HK-2 (cell line): ENCODE results near the gene NPLOC4.

ENCODE experiments used
- DNase-seq: peaks from one replicate; pipeline ENCODE4 v3.0.0-alpha.2; 2018; ENCODE audit not compliant: unreplicated experiment

NPLOC4 gene

DNA sequence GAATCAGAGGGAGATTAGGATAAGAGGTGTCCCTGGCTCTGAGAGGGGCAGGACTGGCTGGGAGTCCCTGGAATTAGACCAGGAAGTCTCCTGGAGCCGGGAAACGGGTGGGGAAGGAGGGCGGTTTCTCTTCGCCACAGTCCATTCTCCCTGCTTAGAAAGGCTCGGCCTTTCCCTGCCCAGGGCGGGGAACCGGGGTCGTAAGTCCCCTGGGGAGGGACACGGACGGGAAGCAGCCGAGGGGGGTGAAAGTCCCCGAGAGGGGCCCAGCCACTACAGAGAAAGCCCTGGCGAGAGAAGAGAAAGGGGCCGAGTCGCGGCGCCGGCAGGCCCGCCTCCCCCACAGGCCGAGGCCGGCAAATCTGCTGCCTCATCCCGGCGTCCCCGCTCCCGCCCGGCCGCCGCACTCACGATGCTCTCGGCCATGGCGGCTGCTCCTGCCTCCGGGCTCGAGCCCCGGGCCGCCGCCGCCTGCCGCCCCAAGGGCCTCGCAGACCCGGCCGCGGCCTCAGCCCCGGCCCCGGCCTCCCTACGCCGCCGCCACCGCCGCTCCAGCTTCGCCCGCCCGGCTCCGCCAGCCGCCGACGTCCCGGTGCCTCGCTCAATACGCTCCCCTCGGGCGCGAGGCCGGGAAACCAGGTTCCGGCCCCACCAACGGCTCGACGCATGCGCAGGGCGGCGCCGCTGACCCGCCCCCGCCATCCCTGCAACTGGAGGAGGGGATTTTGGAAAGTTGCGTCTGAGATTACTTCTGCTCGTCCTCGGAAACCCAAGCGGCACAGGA, at the start of gene NPLOC4, which contains the start of gene TSPAN10:
TSS of gene NPLOC4 (minus strand) at position 608 of the 784 bp plus-strand sequence. CDS start at position 426, 182 bp downstream.
TSS of gene TSPAN10 (plus strand) at position 692 of the 784 bp plus-strand sequence. CDS start 5,217 bp downstream, outside the sequence.
- peak; percentile 92 for DNase-seq

DNA sequence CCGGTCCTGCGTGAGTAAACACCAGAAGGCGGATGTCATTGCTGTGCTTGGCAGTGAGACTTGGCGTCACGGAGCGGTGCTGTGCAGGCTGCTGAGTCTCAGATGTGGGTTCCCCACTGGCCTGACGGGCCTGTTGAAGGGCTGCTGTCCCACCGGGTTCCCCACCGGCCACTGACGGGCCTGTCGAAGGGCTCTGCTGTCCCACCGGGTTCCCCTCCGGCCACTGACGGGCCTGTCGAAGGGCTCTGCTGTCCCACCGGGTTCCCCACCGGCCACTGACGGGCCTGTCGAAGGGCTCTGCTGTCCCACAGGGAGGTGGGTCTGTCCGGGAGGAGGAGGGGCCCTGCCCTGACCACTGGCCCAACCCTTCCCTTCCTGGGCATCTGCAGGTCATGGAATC, 49.7 kb upstream of the NPLOC4 start:
- no peak for DNase-seq

DNA sequence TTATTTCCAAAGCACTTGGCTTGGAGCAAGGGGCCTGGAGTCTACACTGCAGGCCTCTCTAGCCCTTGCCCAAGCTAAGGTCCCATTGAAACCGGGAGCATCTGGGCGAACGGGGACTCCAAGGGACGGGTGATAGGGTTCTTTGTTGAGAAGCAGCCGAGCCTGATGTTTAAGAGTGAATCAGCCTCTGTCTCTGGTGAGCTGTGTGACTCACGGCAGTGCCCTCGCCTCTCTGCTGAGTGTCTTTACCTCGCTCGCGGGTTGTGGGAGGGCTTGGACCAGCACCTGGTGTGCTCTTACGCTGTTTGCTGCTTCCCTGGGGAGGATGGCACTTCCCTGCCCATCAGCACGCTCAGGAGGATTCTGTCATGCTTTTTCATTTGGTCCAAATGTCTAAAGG, 48.2 kb upstream of the NPLOC4 start:
- peak; percentile 76 for DNase-seq

DNA sequence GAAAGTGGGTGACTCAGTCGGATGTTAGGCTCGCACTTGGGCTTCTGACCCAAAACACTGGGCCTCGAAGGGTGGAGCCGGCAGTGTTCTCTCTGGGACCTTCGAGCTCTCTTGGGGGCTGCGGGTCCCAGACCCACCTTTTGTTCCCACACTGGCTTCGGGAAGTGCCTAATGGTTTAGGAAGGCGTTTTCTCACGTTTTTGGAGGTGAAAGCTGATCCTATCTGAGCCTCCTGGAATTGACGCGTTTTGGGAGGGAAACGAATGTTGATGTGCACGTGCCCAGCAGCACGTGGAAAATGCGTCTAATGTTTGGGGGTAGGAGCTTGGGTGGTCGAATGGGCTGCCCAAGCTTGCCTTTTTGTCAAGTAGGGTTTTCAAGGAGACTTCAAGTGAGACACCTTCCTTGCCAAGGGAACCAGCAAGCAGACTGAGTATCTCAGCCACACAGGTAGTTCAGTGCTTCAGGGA, 47.6 kb upstream of the NPLOC4 start:
- DNase-seq = peak; percentile 79

DNA sequence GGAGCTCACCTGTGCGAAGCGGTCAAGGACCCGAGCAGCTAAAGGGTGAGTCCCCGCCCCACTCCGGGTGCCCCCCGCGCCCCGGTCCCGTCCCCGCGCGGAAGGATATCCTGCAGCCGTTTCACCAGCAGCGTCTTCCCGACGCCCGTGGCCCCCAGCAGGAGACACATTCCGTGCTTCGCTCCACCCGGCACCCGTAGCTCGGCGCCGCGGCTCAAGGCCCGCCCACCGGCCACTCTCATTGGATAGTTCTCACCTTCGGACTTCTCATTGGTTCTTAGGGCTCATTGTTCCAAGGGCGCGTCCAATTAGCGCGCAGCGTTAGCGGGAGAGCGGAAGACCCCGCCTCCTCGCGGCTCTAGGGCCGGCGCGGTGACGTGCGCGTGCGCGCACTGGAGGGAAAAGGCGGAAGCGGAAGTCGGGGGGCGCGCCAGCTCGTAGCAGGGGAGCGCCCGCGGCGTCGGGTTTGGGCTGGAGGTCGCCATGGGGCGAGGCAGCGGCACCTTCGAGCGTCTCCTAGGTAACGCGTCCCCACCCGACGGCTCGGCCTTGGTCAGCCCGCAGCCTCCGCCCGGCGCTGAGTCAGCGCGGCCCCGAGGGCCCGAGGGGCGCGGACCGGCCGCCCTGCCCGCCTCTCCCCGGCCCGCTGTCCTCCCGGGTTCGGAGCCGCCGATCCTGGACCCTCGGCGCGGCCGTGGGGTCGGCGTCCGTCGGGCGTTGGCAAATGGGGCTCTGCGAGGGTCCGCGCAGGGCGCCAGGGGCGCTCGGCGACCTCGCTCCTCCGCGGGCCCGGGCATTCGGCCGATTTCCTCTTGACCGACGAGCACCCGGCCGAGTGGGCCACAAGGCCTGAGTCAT, 46.9 kb upstream of the NPLOC4 start, which contains the start of the genes ARL16 and HGS:
TSS of gene ARL16 (minus strand) at position 214 of the 858 bp plus-strand sequence. CDS start at position 170, 44 bp downstream.
TSS of gene HGS (plus strand) at position 428 of the 858 bp plus-strand sequence. CDS start at position 484, 56 bp downstream.
- DNase-seq = peak; percentile 99

DNA sequence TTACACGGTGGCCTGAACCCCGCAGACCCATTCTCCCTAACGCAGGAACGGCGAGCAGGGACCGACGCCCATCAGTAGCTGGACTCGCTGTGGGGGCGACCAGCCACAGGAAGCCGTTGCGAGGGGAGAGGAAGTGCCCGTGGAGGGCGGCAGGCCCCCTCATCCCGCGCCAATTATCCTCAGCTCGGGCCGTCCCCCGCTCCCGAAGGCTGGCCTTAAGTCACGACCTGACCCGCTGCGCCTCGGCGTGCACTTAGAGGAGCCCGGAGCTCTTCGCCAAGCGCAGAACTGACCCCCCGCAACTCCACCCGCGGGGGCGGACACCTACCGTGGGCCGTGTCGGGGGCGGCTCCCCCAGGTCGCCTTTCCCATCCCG, 46.3 kb upstream of the NPLOC4 start:
- DNase-seq = no peak

DNA sequence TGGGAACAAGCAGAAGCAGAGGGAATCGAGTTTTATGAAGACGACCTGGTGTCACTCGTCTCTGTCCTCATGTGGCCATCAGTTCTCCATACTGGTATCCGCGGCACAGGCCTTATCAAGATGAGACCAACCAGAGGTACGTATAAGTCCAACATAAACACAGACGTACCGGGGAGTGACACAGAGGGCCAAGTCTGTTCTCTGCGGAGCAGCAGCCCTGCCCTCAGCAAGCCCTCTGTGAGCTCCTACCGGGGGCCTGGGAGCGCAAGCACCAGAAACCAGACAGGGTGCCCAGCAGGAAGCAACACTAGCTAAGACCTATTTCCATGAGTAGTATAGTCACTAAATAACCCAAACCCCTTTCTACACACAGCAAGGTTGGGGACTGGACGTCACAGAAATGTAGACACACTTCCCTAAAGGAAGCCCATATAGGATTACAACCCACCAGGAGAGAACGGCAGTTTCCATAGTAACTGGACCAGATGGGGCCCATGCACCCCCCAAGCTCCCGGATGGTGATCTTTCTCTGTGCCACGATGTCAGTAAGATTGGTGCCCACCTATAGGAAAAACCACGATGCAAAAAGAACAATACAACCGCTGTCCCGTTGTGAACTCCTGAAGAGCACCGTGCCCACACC, 45.8 kb upstream of the NPLOC4 start:
- no peak for DNase-seq

DNA sequence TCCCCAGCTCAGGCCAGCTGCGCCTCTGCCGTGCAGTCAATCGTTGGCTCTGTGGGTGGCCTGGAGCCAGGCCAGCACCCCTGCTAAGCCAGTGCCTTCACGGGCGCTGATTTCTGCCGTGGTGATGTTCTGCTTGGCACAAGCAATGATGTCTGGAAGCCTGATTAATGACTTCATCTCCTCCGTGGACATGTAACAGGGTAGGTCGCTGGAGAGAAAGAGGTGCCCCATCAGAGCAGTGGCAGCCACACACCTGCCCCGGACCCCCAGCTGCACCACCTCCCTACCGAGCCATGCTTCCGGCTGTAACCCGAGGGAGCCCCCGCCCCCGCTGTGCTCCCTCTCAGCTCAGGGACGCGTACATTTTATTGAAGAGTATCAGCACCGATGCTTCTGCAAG, 44.8 kb upstream of the NPLOC4 start:
- DNase-seq = no peak

DNA sequence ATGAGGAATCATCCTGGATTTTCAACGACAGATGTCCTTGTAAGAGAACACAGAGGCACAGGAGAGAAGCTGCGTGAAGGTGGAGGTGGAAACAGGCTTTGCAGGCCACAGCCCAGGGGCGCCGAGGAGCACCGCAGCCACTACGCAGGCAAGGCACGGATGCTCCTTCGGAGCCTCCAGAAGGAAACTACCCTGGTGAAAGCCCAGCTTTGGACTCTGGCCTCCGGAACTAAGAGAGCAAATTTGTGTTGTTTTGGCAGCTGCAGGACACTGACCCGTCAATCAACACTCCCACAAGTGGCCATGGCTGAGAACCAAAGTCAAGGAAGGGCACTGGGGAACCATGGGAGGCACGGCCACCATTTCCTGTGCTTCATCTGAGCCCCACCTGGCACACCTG, 43.2 kb upstream of the NPLOC4 start:
- DNase-seq = no peak

DNA sequence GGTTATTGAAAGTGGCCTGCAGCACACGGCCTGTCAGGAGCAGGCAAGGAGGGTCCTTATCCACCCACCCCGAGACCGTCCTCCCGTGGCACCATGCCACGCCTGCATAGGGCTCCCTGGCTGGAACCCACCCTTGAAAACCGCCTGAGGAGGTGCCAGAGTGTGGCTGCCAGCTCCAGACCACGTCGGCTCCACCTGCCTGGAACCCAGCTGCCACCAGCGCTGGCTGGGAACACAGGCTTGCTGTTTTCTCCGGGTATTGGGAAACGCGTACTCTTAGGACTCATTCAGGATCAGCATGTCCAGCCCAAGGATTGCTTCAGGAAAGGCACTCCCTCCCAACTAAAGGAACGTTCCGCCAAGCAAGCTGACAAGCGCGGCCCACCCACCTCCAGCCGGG, 40.0 kb upstream of the NPLOC4 start:
- DNase-seq = no peak

DNA sequence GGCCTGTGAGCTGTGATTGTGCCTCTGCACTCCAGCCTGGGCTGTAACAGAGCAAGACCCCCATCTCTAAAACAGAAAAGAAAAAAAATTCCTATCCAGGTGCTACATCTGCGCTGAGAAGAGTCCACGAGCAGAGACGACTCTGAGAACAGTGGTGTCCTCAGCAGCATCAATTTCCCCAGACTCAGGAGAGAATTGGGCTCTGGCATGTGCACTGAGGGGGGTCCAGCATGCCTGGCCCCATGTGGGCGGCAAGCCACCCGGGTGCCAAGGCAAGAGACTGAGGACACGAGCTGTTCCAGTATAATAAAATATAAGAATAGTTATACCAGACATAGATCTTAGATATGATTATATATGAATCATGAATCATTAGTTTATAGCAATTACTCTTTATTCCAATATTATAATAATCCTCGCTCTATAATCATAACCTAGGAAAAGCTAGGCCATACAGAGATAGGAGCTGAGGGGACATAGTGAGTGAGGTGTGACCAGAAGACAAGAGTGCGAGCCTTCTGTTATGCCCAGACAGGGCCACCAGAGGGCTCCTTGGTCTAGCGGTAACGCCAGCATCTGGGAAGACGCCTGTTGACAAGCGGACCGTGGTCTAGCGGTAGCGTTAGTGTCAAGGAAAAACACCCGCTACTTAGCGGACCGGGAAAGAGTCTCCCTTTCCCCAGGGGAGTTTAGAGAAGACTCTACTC, 38.8 kb upstream of the NPLOC4 start:
- peak; percentile 35 for DNase-seq

DNA sequence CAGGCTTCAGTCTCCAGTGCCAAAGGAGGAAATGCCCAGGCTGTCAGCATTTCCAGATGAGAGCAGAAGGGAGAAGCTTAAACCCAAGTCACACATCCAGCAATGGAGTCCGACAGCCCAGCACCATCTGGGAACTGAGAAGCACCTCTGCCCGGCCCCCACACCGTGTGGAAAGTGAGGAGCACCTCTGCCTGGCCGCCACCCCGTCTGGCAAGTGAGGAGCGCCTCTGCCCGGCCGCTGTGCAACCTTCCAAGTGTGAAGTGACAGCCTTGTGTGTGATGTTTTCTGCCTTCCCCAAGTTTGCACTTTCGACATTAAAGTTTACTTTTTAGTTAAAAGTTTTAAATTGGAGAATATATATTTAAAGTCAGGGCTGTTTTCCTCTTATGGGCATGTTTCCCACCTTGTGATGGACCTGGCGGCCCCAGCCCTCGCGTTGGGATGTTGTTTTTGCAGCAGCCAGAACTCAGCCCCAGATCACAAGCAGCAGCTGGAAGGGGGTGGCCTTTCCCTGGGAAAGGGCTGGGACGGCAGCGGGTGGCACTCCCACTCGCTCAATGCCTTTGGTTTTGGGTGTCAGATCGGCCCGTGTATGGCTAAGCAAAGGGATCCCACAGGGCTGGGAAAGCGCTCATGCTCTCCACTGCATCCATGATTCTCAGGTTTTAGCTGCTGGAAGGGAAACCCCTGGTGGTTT, 36.8 kb upstream of the NPLOC4 start:
- DNase-seq = no peak

DNA sequence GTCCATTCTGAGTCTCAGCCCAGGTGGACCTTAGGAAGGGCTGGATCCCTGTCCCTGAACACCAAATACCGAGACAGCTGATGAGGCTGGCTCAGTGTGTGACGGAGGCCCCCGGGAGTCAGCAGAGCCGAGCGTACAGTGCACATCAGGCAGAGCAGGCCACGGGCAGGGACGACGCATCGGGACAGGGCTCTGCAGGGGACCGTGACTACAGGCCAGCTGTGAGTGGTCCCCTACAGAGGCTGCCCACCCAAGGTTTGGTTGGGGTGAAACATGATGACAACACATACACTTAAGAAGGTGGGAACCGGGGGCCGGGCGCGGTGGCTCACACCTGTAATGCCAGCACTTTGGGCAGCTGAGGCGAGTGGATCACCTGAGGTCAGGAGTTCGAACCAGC, 36.0 kb upstream of the NPLOC4 start:
- DNase-seq = no peak

DNA sequence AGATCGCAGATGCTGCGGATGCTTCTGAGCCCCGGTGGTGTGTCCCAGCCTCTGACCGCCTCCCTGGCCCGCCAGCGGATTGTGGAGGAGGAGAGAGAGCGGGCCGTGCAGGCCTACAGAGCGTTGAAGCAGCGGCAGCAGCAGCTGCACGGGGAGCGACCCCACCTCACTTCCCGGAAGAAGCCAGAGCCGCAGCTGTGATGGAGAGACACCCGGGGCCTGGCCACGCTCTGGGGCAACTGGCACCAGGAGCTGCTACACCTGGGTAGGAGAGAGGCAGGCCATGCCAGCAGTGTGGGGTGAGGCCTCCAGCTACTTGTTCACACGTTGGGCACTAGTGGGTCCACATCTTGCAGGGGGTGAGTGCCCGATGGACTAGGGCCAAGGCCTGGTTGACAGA, 35.6 kb upstream of the NPLOC4 start:
- DNase-seq = no peak

DNA sequence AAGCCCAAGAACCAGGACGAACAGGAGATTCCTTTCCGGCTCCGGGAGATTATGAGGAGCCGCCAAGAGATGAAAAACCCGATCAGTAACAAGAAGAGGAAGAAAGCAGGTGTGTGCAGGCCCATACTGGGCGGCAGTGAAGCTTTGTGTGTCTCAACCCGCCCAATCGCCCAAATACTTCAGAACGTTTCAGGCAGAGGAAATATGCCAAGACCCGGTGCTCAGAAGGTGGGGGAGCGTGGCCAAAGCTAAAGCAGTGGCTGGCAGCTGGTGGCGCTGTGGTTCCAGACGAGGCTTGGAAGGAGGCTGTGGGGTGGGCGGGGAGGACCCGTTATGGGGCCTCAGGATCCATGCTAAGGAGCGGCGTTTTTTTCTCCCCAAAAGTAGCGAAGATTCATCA, 30.8 kb upstream of the NPLOC4 start:
- DNase-seq = no peak

DNA sequence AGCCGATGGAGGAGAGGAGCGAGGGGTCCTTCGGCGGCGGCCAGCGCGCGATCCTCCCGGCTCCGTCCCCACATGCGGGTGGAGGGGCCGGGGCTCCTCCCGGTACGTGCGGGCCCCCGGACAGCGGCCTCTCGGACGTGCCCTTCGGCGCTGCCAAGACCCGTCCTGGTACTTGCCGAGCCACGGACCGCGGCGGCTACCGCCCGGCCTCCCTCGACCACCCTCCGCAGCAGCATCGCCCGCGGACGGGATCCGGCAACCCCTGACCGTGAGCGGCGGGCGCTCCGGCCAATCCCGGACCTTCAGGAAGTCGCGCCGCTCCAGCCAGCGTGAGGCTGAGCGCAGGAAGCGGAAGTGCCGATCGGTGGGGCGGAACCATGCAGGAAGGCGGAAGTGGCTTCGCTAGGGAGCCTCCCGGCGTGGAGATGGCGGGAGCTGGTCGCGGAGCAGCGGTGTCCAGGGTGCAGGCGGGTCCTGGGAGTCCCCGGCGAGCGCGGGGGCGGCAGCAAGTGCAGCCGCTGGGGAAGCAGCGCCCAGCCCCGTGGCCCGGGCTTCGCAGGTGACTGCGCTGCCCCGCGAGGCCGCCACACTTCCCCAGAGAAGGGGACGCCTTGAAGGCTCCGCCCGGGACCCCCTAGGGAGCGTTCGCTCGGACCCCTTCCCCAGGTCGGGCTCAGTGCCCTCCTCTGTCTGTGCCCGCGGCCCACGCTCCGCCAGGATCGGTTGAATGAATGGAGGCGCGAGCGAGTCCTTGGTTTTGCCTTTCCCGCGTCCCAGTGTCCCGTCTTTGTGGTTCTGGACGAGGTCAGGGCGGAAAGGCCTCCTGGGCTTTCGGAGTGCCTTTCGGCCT, 29.7 kb upstream of the NPLOC4 start, which contains the start of the genes CCDC137 and OXLD1:
TSS of gene CCDC137 (plus strand) at position 396 of the 850 bp plus-strand sequence. CDS start at position 426, 30 bp downstream.
TSS of gene OXLD1 (minus strand) at position 264 of the 850 bp plus-strand sequence. CDS start at position 236, 28 bp downstream.
- DNase-seq = peak; percentile 97

DNA sequence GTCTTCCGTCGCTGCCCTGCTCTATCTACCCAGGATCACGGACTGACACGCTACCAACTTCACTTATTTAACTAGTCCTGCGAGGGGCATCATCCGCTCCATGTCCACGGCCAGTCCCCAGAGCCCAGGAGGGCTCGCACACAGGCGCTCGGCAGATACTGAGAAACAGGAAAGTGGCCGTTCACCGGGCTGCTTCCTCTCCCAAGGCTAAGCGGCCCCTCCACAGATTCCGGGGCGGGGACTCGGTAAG, 29.1 kb upstream of the NPLOC4 start:
- no peak for DNase-seq

DNA sequence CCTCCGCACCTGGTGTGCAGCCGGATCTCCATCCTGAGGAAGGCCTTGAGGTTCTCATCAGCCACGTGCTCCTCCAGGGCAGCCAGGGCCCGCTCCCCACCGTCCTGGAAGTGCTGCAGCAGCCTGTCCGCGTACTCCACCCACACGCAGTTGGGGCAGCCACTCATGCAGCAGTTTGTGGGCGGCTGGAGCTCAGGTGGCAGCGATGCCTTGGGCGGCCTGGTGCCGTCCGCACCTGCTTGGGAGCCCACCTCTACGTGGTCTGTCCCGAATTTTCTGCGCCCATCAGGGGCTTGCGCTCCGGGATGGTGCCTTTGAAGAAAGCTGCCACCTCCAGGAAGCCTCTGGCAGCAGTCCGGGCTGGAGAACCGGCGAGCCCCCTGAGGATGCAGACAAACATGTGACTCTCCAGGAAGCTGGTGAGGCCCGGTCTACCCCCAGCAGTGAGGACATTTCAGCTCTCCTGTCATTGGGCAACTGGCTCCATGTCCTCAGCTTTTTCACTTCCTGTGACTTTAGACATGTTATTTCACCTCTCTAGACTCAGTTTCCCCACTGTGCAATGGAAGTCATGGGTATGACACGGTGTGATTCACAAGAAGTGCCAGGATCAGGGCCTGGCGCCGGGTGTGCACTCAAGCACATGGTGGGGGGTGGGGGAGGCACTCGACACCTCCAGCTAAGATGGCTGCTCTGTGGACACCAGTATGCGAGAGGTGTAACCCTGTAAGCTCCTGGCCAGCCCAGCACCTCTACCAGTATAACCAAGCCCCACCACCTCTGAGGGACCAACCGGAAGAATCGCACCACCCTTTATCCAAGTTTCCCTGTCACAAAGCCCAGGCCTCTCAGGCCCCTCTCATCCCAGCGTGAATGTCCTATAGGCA, 28.5 kb upstream of the NPLOC4 start:
- DNase-seq = peak; percentile 77

DNA sequence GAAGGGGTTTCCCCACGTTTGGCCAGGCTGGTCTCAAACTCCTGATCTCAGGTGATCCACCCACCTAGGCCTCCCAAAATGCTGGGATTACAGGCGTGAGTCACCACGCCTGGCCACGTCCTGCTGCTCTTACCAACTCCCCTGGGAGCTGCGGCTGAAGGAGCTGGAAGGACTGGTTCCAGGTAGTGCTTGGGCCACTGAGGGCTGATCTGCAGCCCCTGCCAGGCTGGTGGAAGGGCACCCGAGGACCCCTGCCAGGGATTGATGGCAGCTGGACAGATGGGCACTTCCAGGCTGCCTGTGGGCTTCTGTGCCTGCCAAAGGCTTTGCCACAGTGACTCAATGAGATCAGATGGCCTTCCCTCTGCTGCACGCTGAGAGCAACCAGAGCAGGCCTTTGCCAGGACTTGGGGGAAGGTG, 27.1 kb upstream of the NPLOC4 start:
- DNase-seq = no peak
